Measurements from ENCODE around the gene FAAP24. TPM values are rescaled to one million over a fixed set of nuclear protein-coding genes. Genes with fewer than 3 reads are reported as not detected.
A peak's percentile ranks its signal among the peaks of the same experiment; 100 is the strongest.

FAAP24 gene
- total and polyA plus RNA-seq, 2 of the 13 experiments (the other 11 are each of a cell fraction or from before 2014, with no cell fraction given): 2.3 to 6.0 TPM

- TF ChIP-seq, protein P1, sequence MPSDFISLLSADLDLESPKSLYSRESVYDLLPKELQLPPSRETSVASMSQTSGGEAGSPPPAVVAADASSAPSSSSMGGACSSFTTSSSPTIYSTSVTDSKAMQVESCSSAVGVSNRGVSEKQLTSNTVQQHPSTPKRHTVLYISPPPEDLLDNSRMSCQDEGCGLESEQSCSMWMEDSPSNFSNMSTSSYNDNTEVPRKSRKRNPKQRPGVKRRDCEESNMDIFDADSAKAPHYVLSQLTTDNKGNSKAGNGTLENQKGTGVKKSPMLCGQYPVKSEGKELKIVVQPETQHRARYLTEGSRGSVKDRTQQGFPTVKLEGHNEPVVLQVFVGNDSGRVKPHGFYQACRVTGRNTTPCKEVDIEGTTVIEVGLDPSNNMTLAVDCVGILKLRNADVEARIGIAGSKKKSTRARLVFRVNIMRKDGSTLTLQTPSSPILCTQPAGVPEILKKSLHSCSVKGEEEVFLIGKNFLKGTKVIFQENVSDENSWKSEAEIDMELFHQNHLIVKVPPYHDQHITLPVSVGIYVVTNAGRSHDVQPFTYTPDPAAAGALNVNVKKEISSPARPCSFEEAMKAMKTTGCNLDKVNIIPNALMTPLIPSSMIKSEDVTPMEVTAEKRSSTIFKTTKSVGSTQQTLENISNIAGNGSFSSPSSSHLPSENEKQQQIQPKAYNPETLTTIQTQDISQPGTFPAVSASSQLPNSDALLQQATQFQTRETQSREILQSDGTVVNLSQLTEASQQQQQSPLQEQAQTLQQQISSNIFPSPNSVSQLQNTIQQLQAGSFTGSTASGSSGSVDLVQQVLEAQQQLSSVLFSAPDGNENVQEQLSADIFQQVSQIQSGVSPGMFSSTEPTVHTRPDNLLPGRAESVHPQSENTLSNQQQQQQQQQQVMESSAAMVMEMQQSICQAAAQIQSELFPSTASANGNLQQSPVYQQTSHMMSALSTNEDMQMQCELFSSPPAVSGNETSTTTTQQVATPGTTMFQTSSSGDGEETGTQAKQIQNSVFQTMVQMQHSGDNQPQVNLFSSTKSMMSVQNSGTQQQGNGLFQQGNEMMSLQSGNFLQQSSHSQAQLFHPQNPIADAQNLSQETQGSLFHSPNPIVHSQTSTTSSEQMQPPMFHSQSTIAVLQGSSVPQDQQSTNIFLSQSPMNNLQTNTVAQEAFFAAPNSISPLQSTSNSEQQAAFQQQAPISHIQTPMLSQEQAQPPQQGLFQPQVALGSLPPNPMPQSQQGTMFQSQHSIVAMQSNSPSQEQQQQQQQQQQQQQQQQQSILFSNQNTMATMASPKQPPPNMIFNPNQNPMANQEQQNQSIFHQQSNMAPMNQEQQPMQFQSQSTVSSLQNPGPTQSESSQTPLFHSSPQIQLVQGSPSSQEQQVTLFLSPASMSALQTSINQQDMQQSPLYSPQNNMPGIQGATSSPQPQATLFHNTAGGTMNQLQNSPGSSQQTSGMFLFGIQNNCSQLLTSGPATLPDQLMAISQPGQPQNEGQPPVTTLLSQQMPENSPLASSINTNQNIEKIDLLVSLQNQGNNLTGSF (CRISPR knock-in tag; IDR thresholded peaks at IDR 0.05): 0 out of 2 replicates have a peak, but pooled peaks have one; percentile 37
- TF ChIP-seq ZHX1 (CRISPR knock-in tag; IDR thresholded peaks at IDR 0.05; ENCODE audit: low read depth) (peak; percentile 72; the same call in 1 of the 2 replicates), HHEX (CRISPR knock-in tag; IDR thresholded peaks at IDR 0.05) (no peak), TSC22D2 (CRISPR knock-in tag; IDR thresholded peaks at IDR 0.05; ENCODE audit: borderline replicate concordance) (peak; percentile 85; the same call in 1 of the 2 replicates), REXO4 (CRISPR knock-in tag; IDR thresholded peaks at IDR 0.05; ENCODE audit: borderline replicate concordance) (peak; percentile 74; the same call in 1 of the 2 replicates), ZNF432 (CRISPR knock-in tag; IDR thresholded peaks at IDR 0.05; ENCODE audit: borderline replicate concordance) (no peak), CENPX (CRISPR knock-in tag; IDR thresholded peaks at IDR 0.05) (no peak), TBX3 (IDR thresholded peaks at IDR 0.05; ENCODE audit: borderline replicate concordance) (peak; percentile 56; the same call in 1 of the 2 replicates), ZBTB20 (CRISPR knock-in tag; IDR thresholded peaks at IDR 0.05; ENCODE audit: borderline replicate concordance, low read depth) (peak; percentile 62; the same call in 1 of the 2 replicates), RELA (CRISPR knock-in tag; IDR thresholded peaks at IDR 0.05) (no peak)
- TF ChIP-seq, protein P2, sequence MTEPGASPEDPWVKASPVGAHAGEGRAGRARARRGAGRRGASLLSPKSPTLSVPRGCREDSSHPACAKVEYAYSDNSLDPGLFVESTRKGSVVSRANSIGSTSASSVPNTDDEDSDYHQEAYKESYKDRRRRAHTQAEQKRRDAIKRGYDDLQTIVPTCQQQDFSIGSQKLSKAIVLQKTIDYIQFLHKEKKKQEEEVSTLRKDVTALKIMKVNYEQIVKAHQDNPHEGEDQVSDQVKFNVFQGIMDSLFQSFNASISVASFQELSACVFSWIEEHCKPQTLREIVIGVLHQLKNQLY (CRISPR knock-in tag; IDR thresholded peaks at IDR 0.05): no peak
Measured at GRCh38 chr19:32971715-32972540, at the start of gene FAAP24, which contains the start of gene CEP89 (continued).

Data from HepG2 (cell line).